ENCODE measurements around the gene MRM3.
"Not testable (repeated sequence)": the region's sequence is repeated elsewhere in the genome, so short reads cannot be mapped to it uniquely, and the experiment has no call there.

The MRM3 gene

GRCh38 chr17:742147-742793, 39.9 kb upstream of the MRM3 start:
- TF ChIP-seq CTCF (IDR thresholded peaks at IDR 0.05; ENCODE audit: extremely low read depth, insufficient read depth, missing control alignments): no peak
- no peak for DNase-seq (ENCODE audit: low spot score)
- in situ Hi-C loops (cut with MboI; ENCODE audit: low pct_unique_long_range_greater_than_20kb, low sequenced_read_pairs, unreplicated experiment): no loop called here

- no peak for DNase-seq (ENCODE audit: low spot score)
- no peak for TF ChIP-seq CTCF (IDR thresholded peaks at IDR 0.05; ENCODE audit: extremely low read depth, insufficient read depth, missing control alignments)
- in situ Hi-C loops (cut with MboI; ENCODE audit: low pct_unique_long_range_greater_than_20kb, low sequenced_read_pairs, unreplicated experiment): no loop called here
Observed at GRCh38 chr17:743139-743538, 39.0 kb upstream of the MRM3 start.

GRCh38 chr17:744937-745336, 37.2 kb upstream of the MRM3 start:
- in situ Hi-C loops (cut with MboI; ENCODE audit: low pct_unique_long_range_greater_than_20kb, low sequenced_read_pairs, unreplicated experiment): no loop called here
- no peak for DNase-seq (ENCODE audit: low spot score)
- no peak for TF ChIP-seq CTCF (IDR thresholded peaks at IDR 0.05; ENCODE audit: extremely low read depth, insufficient read depth, missing control alignments)

GRCh38 chr17:745406-745805, 36.7 kb upstream of the MRM3 start:
- TF ChIP-seq CTCF (IDR thresholded peaks at IDR 0.05; ENCODE audit: extremely low read depth, insufficient read depth, missing control alignments): no peak
- in situ Hi-C loops (cut with MboI; ENCODE audit: low pct_unique_long_range_greater_than_20kb, low sequenced_read_pairs, unreplicated experiment): no loop called here
- no peak for DNase-seq (ENCODE audit: low spot score)

- DNase-seq (ENCODE audit: low spot score): no peak
- in situ Hi-C loops (cut with MboI; ENCODE audit: low pct_unique_long_range_greater_than_20kb, low sequenced_read_pairs, unreplicated experiment): no loop called here
- TF ChIP-seq CTCF (IDR thresholded peaks at IDR 0.05; ENCODE audit: extremely low read depth, insufficient read depth, missing control alignments): no peak
Observed at GRCh38 chr17:746181-746580, 36.0 kb upstream of the MRM3 start.

- in situ Hi-C loops (cut with MboI; ENCODE audit: low pct_unique_long_range_greater_than_20kb, low sequenced_read_pairs, unreplicated experiment): no loop called here
- DNase-seq (ENCODE audit: low spot score): no peak
- no peak for TF ChIP-seq CTCF (IDR thresholded peaks at IDR 0.05; ENCODE audit: extremely low read depth, insufficient read depth, missing control alignments)
Observed at GRCh38 chr17:746783-747629, 35.1 kb upstream of the MRM3 start.

- DNase-seq (ENCODE audit: low spot score); in situ Hi-C loops (cut with MboI; ENCODE audit: low pct_unique_long_range_greater_than_20kb, low sequenced_read_pairs, unreplicated experiment): not testable (repeated sequence)
Observed at GRCh38 chr17:748604-749003, 33.5 kb upstream of the MRM3 start.

- in situ Hi-C loops (cut with MboI; ENCODE audit: low pct_unique_long_range_greater_than_20kb, low sequenced_read_pairs, unreplicated experiment): not testable (repeated sequence)
Observed at GRCh38 chr17:749359-749758, 32.8 kb upstream of the MRM3 start.

More at GRCh38 chr17:749359-749758, 32.8 kb upstream of the MRM3 start:
- DNase-seq (ENCODE audit: low spot score): not testable (repeated sequence)
